Measurements from ENCODE around the gene PTMS.
A peak's percentile ranks its signal among the peaks of the same experiment; 100 is the strongest.
"Not testable (repeated sequence)": the region's sequence is repeated elsewhere in the genome, so short reads cannot be mapped to it uniquely, and the experiment has no call there.

PTMS gene, protein sequence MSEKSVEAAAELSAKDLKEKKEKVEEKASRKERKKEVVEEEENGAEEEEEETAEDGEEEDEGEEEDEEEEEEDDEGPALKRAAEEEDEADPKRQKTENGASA

DNA sequence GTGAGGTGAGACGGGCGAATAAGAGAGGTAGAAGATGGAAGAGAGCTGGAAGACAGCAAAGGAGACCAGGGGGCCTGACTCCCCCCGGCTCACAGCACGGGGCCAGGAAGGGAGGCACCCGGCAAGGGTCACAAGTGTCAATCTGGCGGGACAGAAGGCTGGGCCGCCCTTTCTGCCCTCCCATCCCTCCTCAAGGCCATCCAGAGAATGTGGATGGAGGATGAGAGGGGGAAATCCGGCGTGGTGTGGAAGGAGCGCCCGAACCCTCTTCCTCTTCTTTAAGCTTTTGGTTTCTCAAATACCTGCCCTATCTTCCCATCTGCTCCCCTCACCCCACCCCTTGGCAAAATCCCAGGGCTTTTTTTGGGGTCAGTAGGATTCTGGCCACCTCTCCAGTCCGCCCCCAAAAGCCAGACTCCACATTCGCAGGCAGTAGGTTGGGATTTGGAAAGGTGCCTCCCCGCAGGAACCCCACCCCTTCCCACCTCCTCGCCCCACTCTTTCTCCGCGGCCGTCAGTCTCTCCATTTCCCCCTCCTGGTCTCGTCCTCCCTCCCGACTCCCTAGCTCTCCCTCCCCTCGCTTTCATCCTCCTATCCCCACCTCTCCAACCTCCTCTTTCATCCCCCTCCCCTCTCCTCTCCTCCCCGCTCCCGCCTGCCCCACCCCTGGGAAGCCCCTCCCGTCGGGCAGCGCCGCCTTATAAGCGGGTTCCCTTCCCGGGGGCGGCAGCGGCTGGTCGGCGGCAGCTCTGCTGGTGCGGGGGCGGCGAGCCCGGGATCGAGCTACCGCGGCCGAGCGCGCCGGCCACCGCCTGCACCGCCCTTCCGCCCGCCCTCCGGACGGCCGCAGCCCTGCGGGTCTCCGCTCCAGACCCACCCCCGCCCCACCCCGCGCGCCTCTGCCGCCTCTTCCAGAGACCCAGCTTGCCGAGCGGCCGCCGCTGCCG is at the start of gene PTMS:
Gene PTMS, plus strand, starts transcription at position 730 of the 948 bp plus-strand sequence. CDS start 343 bp downstream, outside the sequence.
- peak; percentile 65 for DNase-seq

DNA sequence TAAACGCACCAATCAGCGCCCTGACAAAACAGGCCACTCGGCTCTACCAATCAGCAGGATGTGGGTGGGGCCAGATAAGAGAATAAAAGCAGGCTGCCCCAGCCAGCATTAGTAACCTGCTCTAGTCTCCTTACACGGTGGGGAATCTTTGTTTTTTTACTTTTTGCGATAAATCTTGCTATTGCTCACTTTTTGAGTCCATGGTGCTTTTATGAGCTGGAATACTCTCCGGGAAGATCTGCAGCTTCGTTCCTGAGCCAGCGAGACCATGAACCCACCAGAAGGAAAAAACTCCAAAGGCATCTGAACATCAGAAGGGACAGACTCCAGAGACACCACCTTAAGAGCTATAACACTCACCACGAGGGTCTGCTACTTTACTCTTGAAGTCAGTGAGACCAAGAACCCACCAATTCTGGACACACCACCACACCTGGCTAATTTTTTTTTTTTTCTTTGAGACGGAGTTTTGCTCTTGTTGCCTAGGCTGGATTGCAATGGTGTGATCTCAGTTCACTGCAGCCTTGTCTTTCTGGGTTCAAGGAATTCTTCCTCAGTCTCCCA is 49.2 kb upstream of the PTMS start:
- DNase-seq: no peak

DNA sequence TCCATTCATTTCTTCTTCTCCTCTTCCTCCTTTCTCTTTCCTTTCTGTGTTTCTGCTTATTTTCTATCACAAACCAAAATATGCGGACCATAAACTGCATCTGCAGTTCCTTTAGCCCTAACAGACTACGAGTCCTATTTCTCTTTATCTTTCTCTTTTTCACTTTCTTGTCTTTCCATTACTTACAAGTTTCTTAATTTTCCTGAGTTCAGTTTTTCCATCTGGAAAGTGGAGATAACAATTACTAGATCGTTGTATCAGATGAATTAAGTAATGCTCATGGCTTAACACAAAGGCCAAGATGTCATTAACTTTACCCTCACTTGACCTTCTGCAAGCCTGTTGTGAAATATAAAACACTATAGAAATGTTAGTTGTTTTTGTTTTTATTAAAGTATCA is 43.3 kb upstream of the PTMS start:
- DNase-seq: no peak

DNA sequence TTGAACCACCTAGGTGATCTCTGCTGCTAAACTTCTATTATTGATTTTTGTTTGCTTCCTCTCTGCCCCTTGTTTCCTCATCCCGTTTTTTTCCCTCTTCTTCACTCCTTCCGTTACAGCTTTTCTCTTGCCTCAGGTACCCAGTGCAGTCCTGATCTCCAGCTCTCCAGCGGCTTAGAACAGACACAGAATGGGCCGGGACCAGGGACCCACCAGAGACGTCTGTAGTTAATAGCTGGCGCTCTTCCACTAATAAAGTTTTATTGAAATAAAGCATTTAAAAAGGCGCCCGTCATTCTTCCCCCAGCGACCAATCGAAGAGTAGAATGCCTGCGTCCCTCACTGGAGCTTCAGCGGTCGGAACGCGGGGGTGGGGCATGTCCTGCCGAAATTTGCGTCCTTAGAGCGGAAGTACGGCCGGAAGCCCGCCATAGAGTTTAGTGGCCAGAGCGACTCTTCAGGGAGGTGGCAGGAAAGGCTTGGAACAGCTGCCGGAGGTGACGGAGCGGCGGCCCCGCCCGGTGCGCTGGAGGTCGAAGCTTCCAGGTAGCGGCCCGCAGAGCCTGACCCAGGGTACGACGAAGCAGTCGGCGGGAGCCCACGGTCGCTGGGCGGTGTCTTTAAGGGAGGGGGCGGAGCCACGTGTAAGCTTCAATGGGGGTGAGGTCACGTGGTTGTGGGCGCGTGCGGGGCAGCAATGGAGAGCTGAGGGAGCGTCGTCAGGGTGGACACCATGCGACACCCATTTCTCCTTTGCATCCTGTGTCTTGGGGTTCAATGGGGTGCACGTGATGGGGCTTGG is 42.4 kb upstream of the PTMS start, which contains the start of gene COPS7A:
Gene COPS7A, plus strand, starts transcription at position 440 of the 802 bp plus-strand sequence. CDS start 611 bp downstream, outside the sequence.
- DNase-seq: peak; percentile 99

DNA sequence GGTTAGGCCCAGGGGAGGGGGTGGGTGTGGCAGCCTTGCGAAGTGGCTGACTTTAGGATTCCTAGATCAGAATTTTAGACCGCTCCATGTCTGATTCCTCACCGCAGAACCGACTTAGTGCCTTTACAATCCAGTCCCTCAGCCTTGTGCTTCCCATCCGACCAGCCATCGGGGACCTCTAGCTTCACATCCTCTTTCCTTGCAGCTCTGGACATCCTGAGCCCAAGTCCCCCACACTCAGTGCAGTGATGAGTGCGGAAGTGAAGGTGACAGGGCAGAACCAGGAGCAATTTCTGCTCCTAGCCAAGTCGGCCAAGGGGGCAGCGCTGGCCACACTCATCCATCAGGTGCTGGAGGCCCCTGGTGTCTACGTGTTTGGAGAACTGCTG is 41.8 kb upstream of the PTMS start:
- no peak for DNase-seq

DNA sequence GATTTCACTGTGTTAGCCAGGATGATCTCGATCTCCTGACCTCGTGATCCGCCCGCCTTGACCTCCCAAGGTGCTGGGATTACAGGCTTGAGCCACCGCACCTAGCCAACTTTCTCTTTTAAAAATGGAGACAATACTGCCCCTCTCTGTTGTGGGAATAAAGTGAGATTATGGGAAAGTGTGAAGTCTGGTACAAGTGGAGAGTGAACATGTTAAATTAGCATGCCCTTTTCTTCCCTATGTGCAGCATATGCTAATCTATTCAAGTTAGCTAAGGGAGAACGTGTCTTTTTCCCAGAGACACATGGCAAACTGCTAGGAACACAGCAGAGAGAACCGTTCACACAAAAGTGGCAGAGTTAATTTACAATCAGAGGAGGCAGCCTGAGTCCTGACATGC is 40.8 kb upstream of the PTMS start:
- DNase-seq: no peak

DNA sequence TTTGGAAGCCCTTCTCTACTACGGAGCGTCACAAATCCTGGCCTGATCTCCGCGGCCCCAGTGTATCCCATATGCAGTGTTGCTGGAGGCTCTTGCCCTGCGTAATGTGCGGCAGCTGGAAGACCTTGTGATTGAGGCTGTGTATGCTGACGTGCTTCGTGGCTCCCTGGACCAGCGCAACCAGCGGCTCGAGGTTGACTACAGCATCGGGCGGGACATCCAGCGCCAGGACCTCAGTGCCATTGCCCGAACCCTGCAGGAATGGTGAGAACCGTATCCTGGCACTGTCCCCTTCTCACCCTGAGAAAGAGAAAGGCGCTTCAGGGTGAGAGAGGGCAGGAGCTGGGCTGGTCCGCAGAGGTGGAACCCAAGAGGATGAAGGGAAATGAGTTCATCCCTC is 37.0 kb upstream of the PTMS start:
- DNase-seq: no peak

DNA sequence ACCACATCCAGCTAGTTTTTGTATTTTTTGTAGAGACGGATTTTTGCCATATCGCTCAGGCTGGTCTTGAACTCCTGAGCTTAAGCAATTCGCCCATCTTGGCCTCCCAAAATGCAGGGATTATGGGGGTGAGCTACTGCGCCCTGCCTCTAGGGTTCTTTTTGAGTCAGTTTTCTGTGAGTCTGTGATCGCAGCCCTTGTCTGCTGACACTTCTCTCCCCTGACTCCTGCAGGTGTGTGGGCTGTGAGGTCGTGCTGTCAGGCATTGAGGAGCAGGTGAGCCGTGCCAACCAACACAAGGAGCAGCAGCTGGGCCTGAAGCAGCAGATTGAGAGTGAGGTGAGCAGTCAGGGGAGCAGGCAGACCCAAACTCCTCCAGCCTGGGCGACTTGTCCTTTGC is 36.0 kb upstream of the PTMS start:
- DNase-seq: no peak

DNA sequence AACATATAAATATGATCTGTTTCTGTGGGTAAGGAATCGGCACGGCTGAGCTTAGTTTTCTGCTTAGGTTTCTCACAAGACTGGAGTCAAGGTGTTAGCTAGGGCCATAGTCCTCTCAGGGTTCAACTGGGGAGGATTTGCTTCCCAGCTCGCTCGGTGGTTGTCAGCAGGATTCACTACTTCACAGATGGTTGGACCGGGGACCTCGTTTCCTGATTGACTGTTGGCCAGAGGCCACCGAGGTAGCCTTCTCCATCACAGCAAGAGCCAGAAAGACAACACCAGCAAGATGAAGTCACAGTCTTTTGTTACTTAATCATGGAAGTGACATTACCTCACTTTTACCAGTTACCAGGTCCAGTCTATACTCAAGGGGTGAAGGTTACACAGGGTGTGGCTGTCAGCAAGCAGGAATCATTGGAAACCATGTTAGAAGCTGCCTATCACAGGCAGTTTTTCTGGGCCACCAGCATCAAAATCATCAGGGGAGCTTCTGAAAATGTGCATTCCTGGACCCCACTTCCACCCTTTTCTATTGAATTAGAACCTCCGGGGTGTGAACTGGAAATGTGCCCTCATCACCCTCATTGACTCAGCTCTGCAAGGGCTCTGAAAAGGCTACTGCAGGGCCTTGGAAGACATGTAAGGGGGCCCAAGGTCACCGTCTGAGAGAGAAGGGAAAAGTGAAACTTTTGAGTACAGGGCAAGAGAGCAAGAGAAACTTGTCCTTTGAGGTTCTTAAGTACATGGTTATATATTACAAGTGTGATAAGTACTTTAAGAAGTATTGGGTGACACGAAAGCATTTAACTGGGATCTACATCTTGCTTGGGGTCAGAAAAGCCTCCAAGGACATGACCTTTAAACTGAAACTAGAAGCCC is 31.4 kb upstream of the PTMS start:
- DNase-seq: no peak

DNA sequence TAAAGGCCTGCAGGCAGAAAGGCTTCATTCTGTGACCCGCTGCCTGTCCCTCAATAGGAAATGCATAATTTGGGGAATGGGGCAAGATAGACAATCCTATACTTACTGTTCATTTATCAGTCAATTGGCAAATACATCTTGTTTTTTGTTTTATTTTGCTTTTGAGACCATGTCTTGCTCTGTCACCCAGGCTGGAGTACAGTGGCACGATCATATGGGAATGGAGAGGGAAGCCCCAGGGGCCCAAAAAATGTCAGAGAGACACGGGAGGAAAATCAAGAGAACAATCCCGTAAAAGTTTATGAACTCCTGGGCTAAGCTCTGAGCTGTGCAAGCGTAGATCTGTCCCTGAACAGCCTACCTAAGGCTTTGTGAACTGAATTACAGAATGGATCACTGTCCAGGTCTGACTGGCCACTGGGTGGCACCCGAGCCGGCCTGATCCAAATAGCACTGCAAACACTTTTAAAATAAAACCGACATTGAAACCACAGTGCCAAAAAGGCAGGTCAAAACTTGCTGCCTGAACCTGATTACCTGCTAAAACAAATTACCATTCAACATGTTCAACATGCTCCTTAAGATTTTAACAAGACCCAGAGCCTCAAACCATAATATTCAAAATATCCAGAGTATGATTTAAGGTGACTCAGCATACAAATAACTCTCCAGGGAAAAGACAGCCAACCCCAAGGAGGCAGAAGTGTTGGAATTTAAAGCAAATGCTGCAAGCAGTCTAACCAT is 30.5 kb upstream of the PTMS start:
- no peak for DNase-seq

DNA sequence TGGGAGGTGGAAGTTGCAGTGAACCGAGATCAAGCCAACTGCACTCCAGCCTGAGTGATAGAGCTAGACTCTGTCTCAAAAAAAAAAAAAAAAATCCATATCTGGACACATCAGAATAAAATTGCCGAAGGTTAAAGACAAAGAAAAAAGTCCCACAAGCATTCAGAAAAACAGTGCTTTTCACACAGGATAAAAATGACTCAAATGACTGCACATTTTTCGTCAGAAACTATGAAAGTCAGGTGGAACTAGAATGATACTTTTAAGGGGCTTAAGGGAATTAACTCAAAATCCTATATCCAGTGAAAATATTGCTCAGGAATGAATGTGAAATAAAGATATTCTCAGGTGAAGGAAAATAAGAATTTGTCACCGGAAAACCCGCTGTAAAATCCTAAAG is 29.4 kb upstream of the PTMS start:
- DNase-seq: no peak

DNA sequence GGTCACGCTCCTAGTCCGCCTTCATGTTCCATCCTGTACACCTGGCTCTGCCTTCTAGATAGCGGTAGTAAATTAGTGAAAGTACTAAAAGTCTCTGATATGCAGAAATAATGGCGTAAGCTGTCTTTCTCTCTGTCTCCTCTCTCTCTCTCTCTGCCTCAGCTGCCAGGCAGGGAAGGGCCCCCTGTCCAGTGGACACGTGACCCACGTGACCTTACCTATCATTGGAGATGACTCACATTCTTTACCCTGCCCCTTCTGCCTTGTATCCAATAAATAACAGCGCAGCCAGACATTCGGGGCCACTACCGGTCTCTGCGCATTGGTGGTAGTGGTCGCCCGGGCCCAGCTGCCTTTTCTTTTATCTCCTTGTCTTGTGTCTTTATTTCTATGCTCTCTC is 24.1 kb upstream of the PTMS start:
- not testable (repeated sequence) for DNase-seq

DNA sequence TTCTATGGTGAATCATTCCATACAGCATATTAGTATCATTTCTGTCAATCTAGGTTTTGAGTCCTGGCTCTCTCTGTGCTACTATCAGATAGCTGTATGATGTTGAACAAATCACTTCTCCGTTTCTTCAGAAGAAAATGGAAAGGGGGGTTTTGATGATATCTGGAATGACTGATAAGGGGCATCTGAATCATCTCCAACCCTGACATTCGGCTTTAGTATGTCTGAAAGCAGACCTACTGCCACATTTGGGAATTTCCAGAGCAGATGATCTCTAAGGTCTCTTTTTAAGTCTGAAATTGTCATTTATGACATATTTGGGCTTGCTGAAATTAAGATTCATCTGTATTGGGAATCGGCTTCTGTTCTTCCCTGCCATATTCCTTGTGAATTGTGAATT is 23.3 kb upstream of the PTMS start:
- DNase-seq: no peak

DNA sequence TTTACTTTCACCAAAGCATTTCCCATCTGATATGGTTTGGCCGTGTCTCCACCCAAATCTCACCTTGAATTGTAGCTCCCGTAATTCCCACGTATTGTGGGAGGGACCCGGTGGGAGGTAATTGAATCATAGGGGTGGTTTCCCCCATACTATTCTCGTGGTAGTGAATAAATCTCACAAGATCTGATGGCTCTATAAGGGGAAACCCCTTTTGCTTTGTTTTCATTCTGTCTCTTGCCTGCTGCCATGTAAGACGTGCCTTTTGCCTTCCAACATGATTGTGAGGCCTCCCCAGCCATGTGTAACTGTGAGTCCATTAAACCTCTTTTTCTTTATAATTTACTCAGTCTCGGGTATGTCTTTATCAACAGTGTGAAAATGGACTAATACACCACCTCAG is 22.9 kb upstream of the PTMS start:
- DNase-seq: not testable (repeated sequence)

DNA sequence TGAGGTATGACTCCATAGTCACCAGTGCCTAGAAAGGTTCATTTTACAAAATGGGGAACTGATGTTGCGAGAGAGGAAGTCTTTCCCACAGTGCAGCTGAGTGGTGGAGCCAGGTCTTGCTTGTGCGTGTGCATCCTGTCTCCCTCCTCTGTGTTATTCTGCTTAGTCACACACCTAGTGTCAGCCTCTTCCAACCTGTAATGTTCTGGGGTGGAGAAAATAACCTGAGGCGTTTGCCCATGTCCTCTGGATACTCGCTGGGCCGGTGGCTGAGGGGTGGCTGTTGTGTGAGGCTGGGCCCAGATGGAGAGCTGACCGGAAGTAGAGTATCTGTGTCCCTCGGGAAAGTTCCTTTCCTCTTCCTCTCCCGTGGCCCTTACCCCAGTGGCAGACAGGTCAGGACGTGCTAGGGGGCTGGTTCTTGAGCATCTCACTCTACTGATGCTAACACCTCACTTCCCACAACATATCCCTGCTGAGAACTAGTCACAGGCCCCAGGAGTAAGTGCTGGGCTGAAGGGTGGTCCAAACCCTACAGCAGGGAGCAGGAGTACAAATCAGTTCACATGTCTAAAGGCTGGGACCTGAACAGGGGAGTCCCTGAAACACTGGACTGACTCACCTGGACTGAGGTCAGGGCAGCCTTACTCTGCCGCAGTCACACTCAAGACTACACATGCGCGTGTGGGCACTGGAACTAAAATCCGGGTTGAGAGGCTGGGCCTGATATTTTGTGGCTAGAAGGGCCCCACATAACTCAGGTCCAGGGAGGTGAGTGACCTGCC is 20.2 kb upstream of the PTMS start:
- DNase-seq: no peak

DNA sequence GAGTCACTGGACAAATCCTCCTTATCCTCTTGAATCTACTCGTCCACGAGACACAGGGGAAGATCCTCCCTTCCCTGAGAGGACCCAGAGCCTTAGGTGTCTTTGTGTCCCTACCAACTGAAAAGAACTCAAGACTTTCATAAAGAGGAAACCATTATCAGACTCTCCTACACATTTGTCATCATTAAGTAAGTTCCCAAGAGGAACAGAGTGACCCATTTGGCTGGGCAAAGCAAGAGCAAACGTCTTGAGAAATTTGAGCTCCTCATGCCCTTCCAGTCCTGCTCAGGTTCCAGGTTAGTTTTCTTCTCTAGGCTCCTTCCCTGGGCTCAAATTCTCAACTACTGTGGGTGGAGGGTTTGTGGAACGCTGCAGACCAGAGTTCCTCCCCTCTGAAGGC is 18.9 kb upstream of the PTMS start:
- no peak for DNase-seq

DNA sequence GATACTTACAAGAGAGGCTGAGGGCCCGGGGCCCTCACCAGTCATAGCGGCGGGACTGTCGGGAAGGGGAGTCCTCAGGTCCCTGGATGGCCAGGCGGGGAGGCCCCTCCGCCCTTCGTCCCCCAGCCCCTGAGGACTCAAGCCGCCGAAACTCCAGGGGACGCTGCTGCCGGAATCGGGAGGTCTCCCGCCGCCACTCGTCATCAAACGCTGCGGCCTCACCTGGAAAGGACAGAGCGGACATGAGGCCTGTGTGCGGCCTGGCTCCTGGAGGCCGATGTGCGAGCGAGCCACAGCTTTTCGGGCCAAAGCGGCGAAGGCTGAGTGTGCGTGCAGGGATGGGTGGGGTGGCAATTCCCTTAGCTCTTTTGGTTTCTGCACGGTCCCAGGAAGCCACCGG is 17.4 kb upstream of the PTMS start:
- DNase-seq: no peak

DNA sequence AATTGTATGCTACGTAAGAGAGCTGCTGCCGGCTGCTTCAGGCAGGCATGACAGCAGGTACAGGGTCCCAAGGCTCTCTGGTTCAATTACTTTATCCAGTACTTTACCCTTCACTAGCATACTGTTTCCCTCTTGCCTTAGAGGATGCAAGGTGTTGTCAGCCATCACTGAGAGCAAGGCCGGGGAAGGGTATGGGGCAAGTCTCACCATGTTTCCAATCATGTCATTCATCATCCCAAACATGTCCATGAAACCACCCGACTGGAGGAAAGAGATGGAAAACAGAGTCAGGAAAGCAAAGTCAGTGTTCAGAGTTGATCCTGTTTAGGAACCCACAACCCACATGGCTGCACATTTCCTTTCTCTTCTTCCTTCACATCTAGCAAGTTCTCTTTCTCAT is 15.7 kb upstream of the PTMS start:
- DNase-seq: no peak

DNA sequence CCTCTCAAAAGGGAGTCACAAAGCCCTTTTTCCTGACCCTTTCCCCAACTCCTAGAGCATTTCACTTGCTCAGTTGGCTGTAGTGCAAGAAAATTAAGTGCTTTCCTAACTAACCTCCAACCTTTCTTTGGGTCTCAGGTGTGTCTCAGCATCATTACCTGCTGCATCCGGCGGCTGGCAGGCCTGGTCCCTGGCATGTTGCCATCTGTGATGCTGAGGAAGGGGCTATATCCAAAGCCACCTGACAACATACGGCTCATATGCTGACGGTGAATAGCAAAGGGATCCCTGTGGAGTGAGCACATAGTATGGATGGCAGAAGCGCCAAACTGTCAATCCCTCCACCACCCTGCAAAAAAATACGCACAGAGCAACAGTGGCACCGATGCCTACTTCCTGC is 14.4 kb upstream of the PTMS start:
- DNase-seq: no peak

DNA sequence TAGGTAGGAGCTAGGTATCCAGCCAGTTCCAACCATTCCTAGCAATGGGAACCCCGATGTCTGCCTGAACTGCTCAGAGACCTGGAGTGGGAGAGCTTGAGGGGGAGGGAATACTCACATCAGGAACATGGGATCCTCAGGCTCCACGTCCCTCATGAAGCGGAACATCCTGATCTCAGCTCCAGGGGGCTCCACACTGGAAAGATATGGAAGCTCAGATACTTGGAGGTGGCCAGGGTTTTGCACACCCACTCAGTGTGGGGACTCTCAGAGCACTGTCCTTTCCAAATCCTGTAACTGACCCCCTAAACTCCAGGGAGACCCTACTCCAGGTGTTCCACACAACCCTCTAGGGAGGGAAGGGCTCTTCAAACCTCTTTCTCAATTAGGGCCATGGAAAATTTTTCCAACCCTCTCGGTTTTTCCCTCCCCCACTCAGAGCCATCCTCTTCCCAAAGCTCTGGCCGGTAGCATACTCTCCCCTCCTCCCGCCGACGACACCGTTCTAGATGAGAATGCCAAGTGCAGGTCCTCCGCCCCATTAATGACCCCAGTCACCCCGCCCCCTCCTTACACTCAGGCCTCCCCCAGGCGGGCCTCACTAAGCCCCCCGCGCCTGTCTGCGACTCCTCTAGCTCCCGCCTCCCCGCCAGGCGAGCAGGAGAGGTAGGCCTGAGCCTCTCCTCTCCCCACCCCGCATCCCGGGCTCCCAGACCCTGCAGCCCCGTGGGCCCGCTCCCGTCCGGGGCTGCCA is 13.8 kb upstream of the PTMS start:
- no peak for DNase-seq
